GM23248 (cell line): ENCODE measurements around the gene MRPL27.

Source experiments
- EZH2 ChIP-seq: fragments of 200-600 bp; sonication (generic); IDR thresholded peaks from 2 replicates; pipeline ENCODE4 v1.6.1; 2018; ENCODE audit warnings: antibody characterized with exemption, mild to moderate bottlenecking; ENCODE audit not compliant: insufficient read depth, poor library complexity, severe bottlenecking
- EZH2phosphoT487 ChIP-seq: fragments of 200-600 bp; sonication (generic); IDR thresholded peaks from 2 replicates; pipeline ENCODE4 v1.6.1; 2018; ENCODE audit warnings: antibody characterized with exemption, moderate library complexity, mild to moderate bottlenecking, low read depth; ENCODE audit not compliant: insufficient read depth

- TF ChIP-seq EZH2phosphoT487 (no peak), EZH2 (no peak)
These were observed 28.1 kb downstream of the MRPL27 start for GRCh38 chr17:50344731-50345365.
